Coronary artery (tissue), 2 donors: ENCODE measurements around the gene KCNQ2.

Experiments used
- DNase-seq: peaks from one replicate; pipeline ENCODE4 v3.0.0-alpha.2; 2017; ENCODE audit warnings: low spot score
- H3K27ac ChIP-seq, 2 donors: fragments of 200-600 bp; sonication (generic); one replicate each; pipeline ENCODE4 v1.5.1; 2016 to 2019
- H3K4me3 ChIP-seq: fragments of 200-600 bp; sonication (generic); 2 replicates; pipeline ENCODE4 v1.5.1; 2016; ENCODE audit warnings: mild to moderate bottlenecking, moderate library complexity
- TF ChIP-seq, protein P1 (sequence below): fragments of 200-600 bp; sonication (generic); IDR thresholded peaks from one replicate; pipeline ENCODE4 v1.5.1; 2019; ENCODE audit warnings: antibody characterized with exemption

The KCNQ2 gene

GRCh38 chr20:63415647-63416391 lies 56.6 kb downstream of the KCNQ2 start:
- no peak overlapping the region for H3K4me3 ChIP-seq
- TF ChIP-seq, protein P1, sequence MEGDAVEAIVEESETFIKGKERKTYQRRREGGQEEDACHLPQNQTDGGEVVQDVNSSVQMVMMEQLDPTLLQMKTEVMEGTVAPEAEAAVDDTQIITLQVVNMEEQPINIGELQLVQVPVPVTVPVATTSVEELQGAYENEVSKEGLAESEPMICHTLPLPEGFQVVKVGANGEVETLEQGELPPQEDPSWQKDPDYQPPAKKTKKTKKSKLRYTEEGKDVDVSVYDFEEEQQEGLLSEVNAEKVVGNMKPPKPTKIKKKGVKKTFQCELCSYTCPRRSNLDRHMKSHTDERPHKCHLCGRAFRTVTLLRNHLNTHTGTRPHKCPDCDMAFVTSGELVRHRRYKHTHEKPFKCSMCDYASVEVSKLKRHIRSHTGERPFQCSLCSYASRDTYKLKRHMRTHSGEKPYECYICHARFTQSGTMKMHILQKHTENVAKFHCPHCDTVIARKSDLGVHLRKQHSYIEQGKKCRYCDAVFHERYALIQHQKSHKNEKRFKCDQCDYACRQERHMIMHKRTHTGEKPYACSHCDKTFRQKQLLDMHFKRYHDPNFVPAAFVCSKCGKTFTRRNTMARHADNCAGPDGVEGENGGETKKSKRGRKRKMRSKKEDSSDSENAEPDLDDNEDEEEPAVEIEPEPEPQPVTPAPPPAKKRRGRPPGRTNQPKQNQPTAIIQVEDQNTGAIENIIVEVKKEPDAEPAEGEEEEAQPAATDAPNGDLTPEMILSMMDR, result no peak
- H3K27ac ChIP-seq, result no peak overlapping the region
- DNase-seq, result no peak

DNA sequence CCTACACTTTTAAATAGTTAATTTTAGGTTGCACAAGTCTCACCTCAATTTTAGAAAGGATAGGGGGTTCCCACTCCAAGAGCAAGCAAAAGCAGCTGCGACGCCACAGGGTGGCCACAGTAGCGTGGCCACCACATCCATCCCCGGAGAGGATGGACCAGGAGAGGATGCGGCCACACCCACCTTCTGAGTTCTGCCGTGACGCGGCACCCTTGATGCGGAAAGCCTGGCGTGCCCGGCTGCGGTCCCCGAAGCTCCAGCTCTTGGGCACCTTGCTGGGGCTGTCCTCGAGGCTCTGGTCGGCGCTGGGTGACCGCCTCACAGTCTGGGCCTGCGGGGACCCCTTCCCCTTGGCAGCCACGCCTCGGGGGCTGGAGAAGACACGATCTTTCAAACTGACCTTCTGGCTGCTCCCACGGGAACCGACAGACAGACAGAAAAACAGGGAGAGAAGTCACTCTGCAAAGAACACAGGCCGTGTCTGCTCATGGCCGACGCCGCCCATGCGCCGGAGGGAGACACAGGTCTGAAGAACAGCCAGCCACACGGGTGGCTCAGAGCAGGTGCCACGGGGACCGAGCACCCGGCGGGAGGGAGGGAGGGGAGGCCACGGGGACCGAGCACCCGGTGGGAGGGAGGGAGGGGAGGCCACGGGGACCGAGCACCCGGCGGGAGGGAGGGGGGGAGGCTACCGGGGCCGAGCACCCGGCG lies 57.6 kb downstream of the KCNQ2 start:
- H3K4me3 ChIP-seq, result no peak overlapping the region
- H3K27ac ChIP-seq, result no peak overlapping the region
- no peak for DNase-seq
- TF ChIP-seq, protein P1, result no peak

GRCh38 chr20:63413963-63414684 lies 58.3 kb downstream of the KCNQ2 start:
- no peak for DNase-seq
- H3K4me3 ChIP-seq, result no peak overlapping the region
- TF ChIP-seq, protein P1, result no peak
- no peak overlapping the region for H3K27ac ChIP-seq

GRCh38 chr20:63413323-63413722 lies 59.1 kb downstream of the KCNQ2 start:
- no peak overlapping the region for H3K27ac ChIP-seq
- TF ChIP-seq, protein P1, result no peak
- H3K4me3 ChIP-seq, result no peak overlapping the region
- DNase-seq, result no peak

GRCh38 chr20:63412889-63413288 lies 59.6 kb downstream of the KCNQ2 start:
- TF ChIP-seq, protein P1, result no peak
- Histone ChIP-seq H3K27ac (no peak overlapping the region), H3K4me3 (no peak overlapping the region)
- DNase-seq, result no peak

GRCh38 chr20:63411898-63412631 lies 60.4 kb downstream of the KCNQ2 start:
- DNase-seq, result no peak
- Histone ChIP-seq H3K4me3 (no peak overlapping the region), H3K27ac (no peak overlapping the region)
- TF ChIP-seq, protein P1, result no peak
